WTC11 (cell line): ENCODE results near the gene DYSF.

ENCODE experiments used
- ATF3 ChIP-seq: sonication (generic); formaldehyde crosslinking; conservative IDR thresholded peaks from 2 replicates; pipeline ENCODE4 v1.8.1; 2022; ENCODE audit warnings: mild to moderate bottlenecking, missing genetic modification reagents
- CTCF ChIP-seq: fragments of 200-600 bp; IDR thresholded peaks from 2 replicates; pipeline ENCODE4 v1.8.0; 2022; ENCODE audit warnings: antibody characterized with exemption
- ZNF138 ChIP-seq: sonication (generic); formaldehyde crosslinking; conservative IDR thresholded peaks from 2 replicates; pipeline ENCODE4 v1.8.1; 2022; ENCODE audit warnings: mild to moderate bottlenecking, moderate library complexity, missing genetic modification reagents
- ZNF512 ChIP-seq: sonication (generic); formaldehyde crosslinking; IDR thresholded peaks from 2 replicates; pipeline ENCODE4 v1.8.1; 2022; ENCODE audit warnings: missing genetic modification reagents, borderline replicate concordance

GRCh38 chr2:71503837-71504236 lies 50.5 kb downstream of the DYSF start:
- TF ChIP-seq ZNF512 (CRISPR knock-in tag) = no peak
- no peak for TF ChIP-seq CTCF
- TF ChIP-seq ATF3 = no peak
- TF ChIP-seq ZNF138 (CRISPR knock-in tag) = no peak
